NCI-H146 treated with DMSO at 0.1 percent for 48 hours (cell line): Measurements from ENCODE around the gene ZC3H12C.

Experiments
- DNase-seq: peaks from one replicate; lab custom pipeline; 2025; ENCODE audit not compliant: unreplicated experiment; lab: John Stamatoyannopoulos, UW

The ZC3H12C gene

GRCh38 chr11:110147962-110148709 is 54.9 kb downstream of the ZC3H12C start:
- DNase-seq, result no peak

- no peak for DNase-seq
Observed at GRCh38 chr11:110148775-110149744, 55.9 kb downstream of the ZC3H12C start.

- DNase-seq, result no peak
Observed at GRCh38 chr11:110152199-110152598, 59.0 kb downstream of the ZC3H12C start.

DNA sequence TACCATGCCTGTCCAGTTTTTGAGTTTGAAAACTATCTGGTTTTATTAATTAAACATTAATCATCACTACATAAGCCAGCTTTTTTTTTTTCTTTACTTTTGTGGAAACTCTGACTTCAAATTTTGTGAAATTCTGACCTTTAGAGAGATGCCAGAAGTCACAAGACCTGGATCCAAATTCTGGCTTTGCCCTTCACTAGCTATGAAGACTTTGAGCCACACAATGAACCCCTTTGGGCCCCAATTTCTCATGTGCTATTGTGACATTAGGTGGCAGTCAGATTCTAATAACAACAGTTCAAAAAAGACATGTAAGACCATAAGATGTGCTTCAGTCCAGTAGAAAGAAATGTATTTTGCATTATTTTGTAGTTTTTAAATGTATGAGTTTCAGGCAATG is 60.3 kb downstream of the ZC3H12C start:
- DNase-seq, result no peak

- no peak for DNase-seq
Observed at GRCh38 chr11:110156503-110156902, 63.3 kb downstream of the ZC3H12C start.

GRCh38 chr11:110158317-110159200 is 65.4 kb downstream of the ZC3H12C start:
- no peak for DNase-seq

- DNase-seq, result no peak
Observed at GRCh38 chr11:110159476-110159875, 66.3 kb downstream of the ZC3H12C start.

GRCh38 chr11:110160016-110160415 is 66.8 kb downstream of the ZC3H12C start:
- no peak for DNase-seq

- DNase-seq, result no peak
Observed at GRCh38 chr11:110160437-110160836, 67.2 kb downstream of the ZC3H12C start.

DNA sequence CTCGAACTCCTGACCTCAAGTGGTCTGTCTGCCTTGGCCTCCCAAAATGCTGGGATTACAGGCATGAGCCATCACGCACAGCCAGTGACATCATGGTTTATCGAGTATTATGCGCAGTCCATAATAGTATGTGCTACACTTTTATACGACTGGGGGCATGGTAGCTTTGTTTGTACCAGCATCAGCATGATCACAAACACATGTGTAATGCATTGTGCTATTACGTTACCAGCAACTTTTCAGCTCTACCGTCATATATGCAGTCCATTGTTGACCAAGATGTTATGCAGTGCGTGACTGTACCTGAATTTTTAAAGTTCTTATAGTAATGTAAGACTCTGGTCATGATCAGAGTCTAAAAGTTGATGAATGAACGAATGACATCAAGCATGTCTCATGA is 67.9 kb downstream of the ZC3H12C start:
- DNase-seq, result no peak

GRCh38 chr11:110162216-110162615 is 69.0 kb downstream of the ZC3H12C start:
- DNase-seq, result no peak

- DNase-seq, result no peak
Observed at GRCh38 chr11:110165039-110165925, 72.1 kb downstream of the ZC3H12C start.

DNA sequence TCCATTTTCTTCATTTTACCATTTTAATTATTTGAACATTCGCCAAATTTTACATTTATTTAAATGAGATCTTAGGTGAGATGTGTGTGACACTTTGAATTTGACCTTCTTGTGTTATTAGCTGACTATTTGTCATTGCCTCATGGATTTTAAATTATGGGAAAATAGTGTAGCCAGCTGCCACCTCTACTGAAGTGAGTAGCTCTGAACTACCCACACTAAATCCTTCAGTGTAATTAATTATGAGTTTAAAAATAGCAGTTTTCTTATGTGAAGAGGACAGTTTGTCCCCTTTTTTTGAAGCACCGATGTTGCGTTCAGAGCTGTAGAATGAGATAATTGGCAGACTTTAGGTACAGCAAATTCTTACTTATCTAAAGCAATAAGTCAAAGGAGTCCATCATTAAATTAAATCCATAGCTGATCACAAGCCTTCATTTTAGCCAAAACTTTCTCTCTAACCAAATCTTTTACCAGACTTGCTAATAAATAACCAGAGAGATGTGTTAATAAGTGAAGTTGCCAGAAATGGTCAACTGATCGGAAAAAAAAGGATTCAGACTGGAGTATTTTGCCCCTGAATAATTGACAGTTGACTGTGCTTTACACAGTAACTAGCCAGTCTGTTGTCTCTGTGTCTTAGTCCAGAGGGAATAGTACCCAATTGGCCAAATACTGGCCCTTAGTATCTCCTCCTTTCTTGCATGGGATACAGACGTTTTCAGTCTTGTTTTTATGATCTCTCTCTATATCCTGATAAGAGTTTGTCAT is 75.0 kb downstream of the ZC3H12C start:
- DNase-seq, result no peak

DNA sequence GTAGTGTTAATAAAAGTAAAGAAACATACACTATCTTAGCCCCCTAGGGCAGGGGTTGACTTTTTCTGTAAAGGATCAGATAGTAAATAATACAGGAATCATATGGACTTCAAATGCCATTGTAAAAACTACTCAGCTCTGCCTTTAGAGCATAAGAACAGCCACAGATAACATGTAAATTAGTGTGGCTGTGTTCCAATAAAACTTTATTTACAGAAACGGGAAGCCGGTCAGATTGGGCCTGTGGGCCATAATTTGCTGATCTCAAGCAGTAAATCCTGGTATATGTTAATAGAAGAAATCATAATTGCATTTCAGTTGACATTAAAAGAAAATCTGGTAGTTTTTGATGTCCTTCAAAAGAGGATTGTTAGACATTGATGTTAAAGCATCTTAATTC is 76.5 kb downstream of the ZC3H12C start:
- DNase-seq, result no peak

- no peak for DNase-seq
Observed at GRCh38 chr11:110172468-110173065, 79.4 kb downstream of the ZC3H12C start.

GRCh38 chr11:110173811-110174644 is 80.8 kb downstream of the ZC3H12C start:
- DNase-seq, result no peak

- no peak for DNase-seq
Observed at GRCh38 chr11:110174645-110175310, 81.6 kb downstream of the ZC3H12C start.
